ENCODE measurements around the gene CHID1.

- TF ChIP-seq CTCF (conservative IDR thresholded peaks at IDR 0.05; ENCODE audit: low read length) (no peak), EZH2phosphoT487 (IDR thresholded peaks at IDR 0.05; ENCODE audit: borderline replicate concordance) (no peak)
Observed at GRCh38 chr11:901452-902061, 9.1 kb downstream of the CHID1 start.
